Suprapubic skin (tissue), 4 donors: ENCODE results near the gene KCNK5. TPM values are rescaled to one million over a fixed set of nuclear protein-coding genes. Genes with fewer than 3 reads are reported as not detected.

Experiments
- DNase-seq, 2 donors: peaks; one replicate each; pipeline ENCODE4 v3.0.0-alpha.2; 2019; ENCODE audit warnings: low spot score in 2 of 2
- H3K27ac ChIP-seq: fragments of 200-600 bp; sonication (generic); one replicate; pipeline ENCODE4 v1.5.1; 2019
- H3K27me3 ChIP-seq: fragments of 200-600 bp; sonication (generic); one replicate; pipeline ENCODE4 v1.5.1; 2019
- H3K36me3 ChIP-seq: fragments of 200-600 bp; sonication (generic); one replicate; pipeline ENCODE4 v1.5.1; 2019
- H3K4me1 ChIP-seq: fragments of 200-600 bp; sonication (generic); one replicate; pipeline ENCODE4 v1.5.1; 2019
- H3K4me3 ChIP-seq: fragments of 200-600 bp; sonication (generic); one replicate; pipeline ENCODE4 v1.5.1; 2019; ENCODE audit warnings: mild to moderate bottlenecking
- H3K9me3 ChIP-seq: fragments of 200-600 bp; sonication (generic); one replicate; pipeline ENCODE4 v1.5.1; 2019
- CTCF ChIP-seq, 2 donors: fragments of 200-600 bp in 1 of 2; fragments of 450-650 bp in 1 of 2; sonication (generic) in 1 of 2; IDR thresholded peaks; one replicate each; pipeline ENCODE4 v1.5.1; 2016 to 2019; ENCODE audit warnings: antibody characterized with exemption in 2 of 2, mild to moderate bottlenecking in 1 of 2, moderate library complexity in 1 of 2
- EP300 ChIP-seq: sonication (generic); formaldehyde crosslinking; IDR thresholded peaks from one replicate; pipeline ENCODE4 v1.6.1; 2017; ENCODE audit warnings: antibody characterized with exemption
- POLR2A ChIP-seq, 2 donors: fragments of 450-650 bp; IDR thresholded peaks; one replicate each; pipeline ENCODE4 v1.6.1; 2017; ENCODE audit warnings: antibody characterized with exemption in 2 of 2, mild to moderate bottlenecking in 2 of 2, moderate library complexity in 2 of 2
- POLR2AphosphoS5 ChIP-seq, 3 donors: sonication (generic); formaldehyde crosslinking; IDR thresholded peaks; one replicate each; pipeline ENCODE4 v1.6.1; 2017; ENCODE audit warnings: antibody characterized with exemption in 3 of 3
- WGBS: methylation state at CpG from one replicate; pipeline ENCODE4 v1.1.5; 2018; 5-methylcytosine and 5-hydroxymethylcytosine counted together
- total RNA-seq, 4 donors: library from RNA; depleted of rRNA; stranded (reverse); fragments of >200 nt; gene quantifications; one replicate each; pipeline ENCODE4 v1.1.0, GENCODE V29; 2016

KCNK5 gene
- total RNA-seq, 4 donors from 2014 or later: 18.6 to 43.9 (median 26.3) TPM

DNA sequence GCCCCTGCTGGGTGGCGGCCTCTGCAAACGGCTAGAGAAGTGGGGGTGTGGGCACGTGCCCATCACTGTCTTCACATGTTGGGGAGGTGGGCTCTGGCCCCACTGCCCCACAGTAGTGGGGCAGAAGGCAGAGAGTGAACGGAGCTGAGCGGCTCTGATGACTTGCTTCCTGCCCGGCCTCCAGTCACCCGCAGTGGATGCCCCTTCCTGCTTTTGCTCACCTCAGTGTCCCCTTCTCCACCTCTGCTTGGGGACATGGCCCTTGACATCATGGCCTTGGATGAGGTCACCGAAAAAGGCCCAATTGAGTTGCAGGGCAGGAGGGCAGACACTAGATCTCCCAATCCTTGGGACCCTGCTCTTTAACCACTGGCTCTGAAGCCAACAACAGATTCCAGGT, 40.1 kb downstream of the KCNK5 start:
- WGBS: 91% methylated on average over 8 of the region's 8 CpGs
- Histone ChIP-seq H3K9me3 (no peaks in the 10 kb centered on the region), H3K27ac (no peak overlapping the region), H3K27me3 (no peaks in the 10 kb centered on the region), H3K4me1 (peaks cover 10% of the 10 kb centered on the region), H3K36me3 (peaks cover under 1% of the 10 kb centered on the region), H3K4me3 (no peak overlapping the region)
- TF ChIP-seq CTCF (IDR thresholded peaks at IDR 0.05) (no peak), POLR2A (IDR thresholded peaks at IDR 0.05) (no peak), EP300 (no peak), POLR2AphosphoS5 (IDR thresholded peaks at IDR 0.05) (no peak)
- DNase-seq: no peak

DNA sequence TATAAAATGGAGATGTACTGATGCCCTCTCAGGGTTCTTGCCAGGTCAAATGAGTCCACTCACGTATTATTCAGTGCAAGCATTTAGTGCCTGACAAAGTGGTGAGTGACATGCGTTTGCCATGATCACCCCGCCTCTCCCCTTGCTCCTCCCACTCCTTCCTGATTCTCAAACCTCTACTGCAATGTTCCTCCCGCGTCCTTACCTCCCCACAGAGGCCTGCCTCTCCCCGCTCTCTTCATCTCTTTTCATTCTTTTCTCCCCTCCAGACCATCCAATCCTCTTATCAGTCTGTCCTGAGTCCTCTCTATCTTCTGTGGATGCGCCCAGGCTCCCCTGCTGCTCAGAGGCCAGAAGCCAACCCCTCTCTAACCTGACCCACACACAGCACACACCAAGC, 40.7 kb downstream of the KCNK5 start:
- Histone ChIP-seq H3K4me3 (no peak overlapping the region), H3K9me3 (no peaks in the 10 kb centered on the region), H3K4me1 (peaks cover 10% of the 10 kb centered on the region), H3K36me3 (no peaks in the 10 kb centered on the region), H3K27ac (no peak overlapping the region), H3K27me3 (no peaks in the 10 kb centered on the region)
- 58% methylated on average over 7 of the region's 7 CpGs for WGBS
- no peak for TF ChIP-seq POLR2AphosphoS5 (IDR thresholded peaks at IDR 0.05)
- TF ChIP-seq EP300: no peak
- no peak for TF ChIP-seq CTCF (IDR thresholded peaks at IDR 0.05)
- no peak for TF ChIP-seq POLR2A (IDR thresholded peaks at IDR 0.05)
- DNase-seq: no peak

- H3K27me3 ChIP-seq: no peaks in the 10 kb centered on the region
- TF ChIP-seq POLR2A (IDR thresholded peaks at IDR 0.05) (no peak), CTCF (IDR thresholded peaks at IDR 0.05) (no peak), POLR2AphosphoS5 (IDR thresholded peaks at IDR 0.05) (no peak), EP300 (no peak)
- no peaks in the 10 kb centered on the region for H3K9me3 ChIP-seq
- H3K4me1 ChIP-seq: peaks cover 10% of the 10 kb centered on the region
- no peaks in the 10 kb centered on the region for H3K36me3 ChIP-seq
- DNase-seq: no peak
- H3K4me3 ChIP-seq: no peak overlapping the region
- H3K27ac ChIP-seq: no peak overlapping the region
- WGBS: 74% methylated on average over 4 of the region's 4 CpGs
Measured at GRCh38 chr6:39188098-39188450, 41.2 kb downstream of the KCNK5 start.

- no peaks in the 10 kb centered on the region for H3K27me3 ChIP-seq
- 58% methylated on average over 5 of the region's 5 CpGs for WGBS
- no peak for TF ChIP-seq POLR2A (IDR thresholded peaks at IDR 0.05)
- TF ChIP-seq EP300: no peak
- TF ChIP-seq POLR2AphosphoS5 (IDR thresholded peaks at IDR 0.05): no peak
- no peak for TF ChIP-seq CTCF (IDR thresholded peaks at IDR 0.05)
- H3K9me3 ChIP-seq: no peaks in the 10 kb centered on the region
- no peak overlapping the region for H3K4me3 ChIP-seq
- peak in 1 of 2 donors; percentile 49 for DNase-seq
- peak overlapping the region; percentile 19 for H3K27ac ChIP-seq
- peaks cover 10% of the 10 kb centered on the region for H3K4me1 ChIP-seq
- H3K36me3 ChIP-seq: no peaks in the 10 kb centered on the region
Measured at GRCh38 chr6:39184906-39185580, 44.2 kb downstream of the KCNK5 start.

GRCh38 chr6:39182604-39183003, 46.7 kb downstream of the KCNK5 start:
- H3K27ac ChIP-seq: no peak overlapping the region
- H3K36me3 ChIP-seq: no peaks in the 10 kb centered on the region
- no peaks in the 10 kb centered on the region for H3K27me3 ChIP-seq
- WGBS: 79% methylated on average over 3 of the region's 3 CpGs
- H3K4me1 ChIP-seq: peaks cover 10% of the 10 kb centered on the region
- TF ChIP-seq POLR2A (IDR thresholded peaks at IDR 0.05): no peak
- TF ChIP-seq EP300: no peak
- no peak for TF ChIP-seq CTCF (IDR thresholded peaks at IDR 0.05)
- TF ChIP-seq POLR2AphosphoS5 (IDR thresholded peaks at IDR 0.05): no peak
- H3K9me3 ChIP-seq: no peaks in the 10 kb centered on the region
- DNase-seq: no peak
- no peak overlapping the region for H3K4me3 ChIP-seq
